B cell (primary cell): Measurements from ENCODE around the gene HS1BP3.

Experiments used
- EZH2 ChIP-seq: IDR thresholded peaks from 2 replicates; pipeline ENCODE4 v1.6.1; 2012; ENCODE audit warnings: borderline replicate concordance, low read depth, mild to moderate bottlenecking, moderate library complexity, low read length; ENCODE audit not compliant: insufficient read depth, poor library complexity, severe bottlenecking
- TF ChIP-seq, protein P1 (sequence below): fragments of 200-600 bp; IDR thresholded peaks from one replicate; pipeline ENCODE4 v1.8.0; 2022; ENCODE audit warnings: antibody characterized with exemption, mild to moderate bottlenecking

DNA sequence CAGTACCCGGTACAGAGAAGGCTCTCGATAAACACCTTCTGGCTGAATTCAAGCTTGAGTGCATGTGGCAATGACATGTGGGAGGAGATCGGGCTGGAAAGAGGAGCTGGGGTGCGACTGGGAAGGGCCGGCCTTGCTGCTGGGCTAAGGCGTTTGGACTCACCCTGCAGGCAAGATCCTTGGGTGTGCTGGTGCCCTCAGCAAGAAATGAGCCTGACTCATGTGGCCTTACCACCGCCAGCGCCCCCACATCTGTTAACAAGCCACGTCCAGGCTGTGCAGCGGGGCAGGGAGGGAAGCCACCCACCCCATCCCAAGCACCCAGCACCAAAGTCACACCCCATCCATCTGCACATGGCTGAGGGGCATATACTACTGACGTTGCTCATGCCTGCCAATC is 1.3 kb downstream of the HS1BP3 start:
- TF ChIP-seq, protein P1, sequence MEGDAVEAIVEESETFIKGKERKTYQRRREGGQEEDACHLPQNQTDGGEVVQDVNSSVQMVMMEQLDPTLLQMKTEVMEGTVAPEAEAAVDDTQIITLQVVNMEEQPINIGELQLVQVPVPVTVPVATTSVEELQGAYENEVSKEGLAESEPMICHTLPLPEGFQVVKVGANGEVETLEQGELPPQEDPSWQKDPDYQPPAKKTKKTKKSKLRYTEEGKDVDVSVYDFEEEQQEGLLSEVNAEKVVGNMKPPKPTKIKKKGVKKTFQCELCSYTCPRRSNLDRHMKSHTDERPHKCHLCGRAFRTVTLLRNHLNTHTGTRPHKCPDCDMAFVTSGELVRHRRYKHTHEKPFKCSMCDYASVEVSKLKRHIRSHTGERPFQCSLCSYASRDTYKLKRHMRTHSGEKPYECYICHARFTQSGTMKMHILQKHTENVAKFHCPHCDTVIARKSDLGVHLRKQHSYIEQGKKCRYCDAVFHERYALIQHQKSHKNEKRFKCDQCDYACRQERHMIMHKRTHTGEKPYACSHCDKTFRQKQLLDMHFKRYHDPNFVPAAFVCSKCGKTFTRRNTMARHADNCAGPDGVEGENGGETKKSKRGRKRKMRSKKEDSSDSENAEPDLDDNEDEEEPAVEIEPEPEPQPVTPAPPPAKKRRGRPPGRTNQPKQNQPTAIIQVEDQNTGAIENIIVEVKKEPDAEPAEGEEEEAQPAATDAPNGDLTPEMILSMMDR, result no peak
- no peak for TF ChIP-seq EZH2
